T-helper 9 cell (primary cell): ENCODE data around the gene PRSS1.
"Not testable (repeated sequence)": the region's sequence is repeated elsewhere in the genome, so short reads cannot be mapped to it uniquely, and the experiment has no call there.

Experiments used
- DNase-seq: peaks from one replicate; pipeline ENCODE4 v3.0.0-alpha.2; 2020
- total RNA-seq, 2 donors: gene quantifications; one replicate each; lab custom pipeline; 2026; lab: John Stamatoyannopoulos, UW

PRSS1 gene
- total RNA-seq, result 0 reads per million in 2 donors

DNA sequence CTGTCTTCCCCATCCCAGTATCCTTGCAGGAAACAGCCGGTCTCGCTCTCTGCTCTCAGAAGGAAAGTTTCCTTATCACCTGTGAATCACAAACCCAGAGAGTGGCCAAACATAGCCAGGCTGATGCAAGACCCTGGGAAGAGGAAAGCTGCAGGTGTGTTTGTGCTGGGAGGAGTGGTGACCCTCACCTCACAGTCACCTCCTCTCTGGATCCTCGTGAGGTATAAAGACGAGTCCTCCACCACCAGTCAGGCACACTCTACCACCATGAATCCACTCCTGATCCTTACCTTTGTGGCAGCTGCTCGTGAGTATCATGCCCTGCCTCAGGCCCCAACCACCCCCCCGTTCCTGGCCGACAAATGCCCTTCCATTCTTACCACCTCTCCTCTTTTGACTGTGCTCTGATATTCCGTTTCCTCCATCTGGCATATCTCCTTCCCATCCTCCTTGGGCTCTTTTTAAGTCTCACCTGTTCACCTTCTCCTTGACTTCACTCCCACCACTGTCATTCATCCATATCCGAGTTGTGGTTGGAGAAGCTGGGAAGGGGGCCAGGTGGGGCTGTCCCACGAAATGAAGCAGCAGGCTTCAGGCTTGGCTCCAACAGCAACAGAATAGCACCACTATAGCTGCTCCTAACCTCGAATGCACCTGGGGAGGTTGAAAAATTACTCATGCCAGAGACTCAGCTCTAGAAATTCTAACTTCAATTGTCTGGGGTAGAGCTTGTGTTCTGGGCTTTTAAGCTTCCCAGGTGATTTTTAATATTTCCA is at the start of gene PRSS1:
Gene PRSS1 (plus strand): TSS at position 255 of the 776 bp plus-strand sequence. CDS start 13 bp downstream, at position 268.
- DNase-seq, result no peak

DNA sequence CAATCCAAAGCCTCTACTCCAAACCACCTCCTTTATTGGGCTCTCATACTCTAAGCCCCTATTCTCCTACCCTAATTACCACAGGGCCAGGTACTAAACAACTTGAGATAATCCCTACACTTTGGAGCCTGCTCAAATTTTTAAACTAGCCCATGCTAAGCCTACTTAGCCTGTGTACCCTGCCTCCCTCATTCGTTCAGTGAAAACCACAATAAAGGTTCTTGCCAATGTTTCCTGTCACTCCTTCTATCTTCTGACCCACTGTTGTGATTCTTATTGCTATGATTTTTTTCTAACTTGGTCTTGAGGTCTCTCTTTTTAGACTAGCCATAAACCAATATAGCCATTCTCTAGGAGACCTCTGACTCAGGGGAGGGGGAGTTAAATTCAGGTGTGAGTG is 48.3 kb upstream of the PRSS1 start:
- DNase-seq, result not testable (repeated sequence)

DNA sequence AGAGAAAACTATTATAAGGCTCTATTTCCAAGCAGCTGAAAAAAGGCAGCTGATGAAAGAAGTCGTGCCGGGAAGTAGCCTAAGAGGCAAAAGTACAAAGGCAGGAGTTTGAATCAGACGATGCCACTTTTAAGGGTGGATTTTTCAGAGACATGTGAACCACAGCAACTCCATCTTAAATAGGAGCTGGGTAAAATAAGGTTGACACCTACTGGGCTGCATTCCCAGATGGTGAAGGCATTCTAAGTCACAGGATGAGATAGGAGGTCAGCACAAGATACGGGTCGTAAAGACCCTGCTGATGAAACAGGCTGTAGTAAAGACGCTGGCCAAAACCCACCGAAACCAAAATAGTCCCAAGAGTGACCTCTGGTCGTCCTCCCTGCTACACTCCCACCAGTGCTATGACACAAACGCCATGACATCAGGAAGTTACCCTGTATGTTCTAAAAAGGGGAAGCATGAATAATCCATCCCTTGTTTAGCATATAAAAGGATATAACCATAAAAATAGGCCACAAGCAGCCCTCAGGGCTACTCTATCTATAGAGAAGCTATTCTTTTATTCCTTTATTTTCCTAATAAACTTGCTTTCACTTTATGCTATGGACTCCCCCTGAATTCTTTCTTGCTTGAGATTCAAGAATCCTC is 45.5 kb upstream of the PRSS1 start:
- no peak for DNase-seq

DNA sequence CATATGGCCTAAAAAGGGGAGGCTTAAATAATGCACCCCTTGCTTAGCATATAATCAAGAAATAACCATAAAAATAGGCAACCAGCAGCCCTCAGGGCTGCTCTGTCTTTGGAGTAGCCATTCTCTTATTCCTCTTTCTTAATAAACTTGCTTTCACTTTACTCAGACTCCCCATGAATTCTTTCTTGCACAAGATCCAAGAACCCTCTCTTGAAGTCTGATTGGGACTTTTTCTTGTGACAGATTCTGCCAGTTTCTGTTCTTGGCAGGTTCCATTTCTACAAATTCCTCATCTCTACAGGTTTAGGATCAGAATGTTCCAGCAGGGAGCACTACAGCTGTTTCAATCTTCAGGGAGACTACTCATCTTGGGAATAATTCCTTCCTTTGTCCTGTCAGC is 40.5 kb upstream of the PRSS1 start:
- not testable (repeated sequence) for DNase-seq

DNA sequence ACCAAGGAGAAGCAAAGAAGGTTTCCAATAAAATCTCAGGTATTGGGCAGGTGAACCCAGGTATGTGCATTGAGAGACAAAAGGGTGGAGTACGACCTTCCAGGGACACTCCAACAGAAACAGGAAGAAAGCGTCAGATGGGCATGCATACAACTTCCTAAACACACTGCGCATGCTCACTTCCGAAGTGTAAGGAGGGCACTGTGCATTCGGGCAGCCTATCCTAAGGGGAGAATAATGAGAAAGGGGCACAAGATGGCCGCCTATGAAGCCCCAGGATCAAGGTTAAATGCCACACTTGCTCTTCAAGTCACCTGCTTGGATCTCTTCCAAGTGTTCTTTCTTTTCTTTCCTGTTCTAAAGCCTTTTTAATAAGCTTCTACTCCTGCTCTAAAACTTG is 39.4 kb upstream of the PRSS1 start:
- DNase-seq, result no peak

DNA sequence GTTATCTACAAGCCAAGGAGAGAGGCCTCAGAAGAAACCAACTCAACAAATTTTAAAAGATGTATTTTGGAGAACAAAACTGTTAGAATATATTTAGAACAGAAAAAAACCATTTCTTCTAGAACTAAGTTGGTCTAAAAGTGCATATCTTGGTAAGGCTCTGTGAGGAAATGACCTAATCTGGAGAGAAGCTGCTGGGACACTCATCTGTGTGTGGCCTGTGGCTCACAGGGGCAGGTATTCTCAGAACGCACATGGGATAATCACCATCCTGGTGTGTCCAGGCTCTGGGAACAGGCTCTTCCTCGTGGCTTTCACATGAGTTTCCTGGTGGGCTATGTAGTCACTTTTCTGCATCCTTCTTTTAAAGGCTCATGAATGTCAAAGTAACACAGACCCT is 38.1 kb upstream of the PRSS1 start:
- DNase-seq, result no peak

DNA sequence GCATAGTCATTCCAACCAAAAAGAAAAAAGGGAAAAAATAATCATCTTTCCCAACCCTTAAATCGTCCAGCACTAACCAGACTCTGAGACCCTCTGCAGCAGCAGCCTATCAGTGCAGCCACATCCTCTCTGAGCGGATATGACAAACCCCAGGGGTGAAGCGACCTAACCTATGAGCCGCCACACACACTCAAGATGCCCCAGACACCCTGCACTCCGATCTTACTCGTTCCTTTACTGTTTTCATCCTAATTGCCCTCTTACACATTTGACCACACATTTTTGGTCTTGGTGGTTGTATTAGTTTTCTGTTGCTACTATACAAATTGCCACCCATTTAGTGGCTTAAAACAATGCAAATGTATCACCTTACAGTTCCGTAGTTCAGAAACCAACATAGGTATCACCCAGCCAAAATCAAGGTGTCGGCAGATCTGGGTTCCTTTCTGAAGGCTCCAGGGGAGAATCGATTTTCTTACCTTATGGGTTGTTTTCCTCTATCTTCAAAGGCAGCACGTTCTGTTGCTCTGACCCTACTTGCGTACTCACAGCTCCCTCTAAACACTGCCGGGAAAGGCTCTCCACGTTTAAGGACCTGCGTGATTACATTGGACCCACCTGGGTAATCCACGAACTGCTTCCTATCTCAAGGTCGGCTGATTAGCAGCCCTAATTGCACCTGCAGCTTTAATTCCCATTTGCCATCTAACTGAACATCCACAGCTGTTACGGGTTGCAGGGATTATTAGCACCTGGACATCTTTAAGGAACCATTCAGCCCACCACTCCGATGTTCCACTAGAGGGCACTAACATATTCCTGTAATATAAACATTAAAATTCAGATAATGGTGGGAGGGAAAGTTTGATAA is 37.3 kb upstream of the PRSS1 start:
- no peak for DNase-seq

DNA sequence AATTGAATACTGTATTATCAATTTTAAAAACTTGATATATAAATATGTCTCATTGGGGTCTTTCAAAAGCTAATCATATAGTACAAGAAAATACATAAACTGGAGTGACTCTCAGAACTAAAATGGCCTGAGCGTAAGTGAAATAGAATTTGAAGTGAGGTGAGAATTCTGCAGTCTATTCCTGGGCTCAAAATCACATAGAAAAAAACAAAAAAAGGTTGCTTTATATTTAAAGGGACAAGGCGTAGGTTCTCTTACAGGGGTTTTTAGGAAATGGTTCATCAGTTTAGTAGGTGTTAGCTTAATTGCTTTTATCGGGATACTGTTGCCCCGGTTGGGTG is 36.7 kb upstream of the PRSS1 start:
- no peak for DNase-seq

DNA sequence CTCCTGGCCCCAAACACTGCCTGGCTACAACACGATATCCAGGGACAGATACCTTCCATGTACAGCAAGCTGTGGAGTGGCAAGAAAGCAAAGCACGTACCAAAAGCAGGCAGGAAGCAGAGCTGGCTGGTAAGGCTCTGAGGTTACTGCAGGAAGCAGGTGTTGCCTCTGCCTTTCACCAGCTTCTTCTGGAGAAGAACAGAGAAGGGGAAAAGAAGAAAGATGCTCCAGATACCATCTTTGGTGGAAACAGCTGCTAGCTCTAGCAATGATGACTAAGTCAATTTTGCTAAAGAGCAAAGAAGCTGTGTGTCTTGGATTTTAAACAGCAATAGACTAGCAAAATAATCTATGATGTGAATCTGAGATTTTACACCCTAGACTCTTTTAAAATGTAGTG is 34.9 kb upstream of the PRSS1 start:
- DNase-seq, result no peak

DNA sequence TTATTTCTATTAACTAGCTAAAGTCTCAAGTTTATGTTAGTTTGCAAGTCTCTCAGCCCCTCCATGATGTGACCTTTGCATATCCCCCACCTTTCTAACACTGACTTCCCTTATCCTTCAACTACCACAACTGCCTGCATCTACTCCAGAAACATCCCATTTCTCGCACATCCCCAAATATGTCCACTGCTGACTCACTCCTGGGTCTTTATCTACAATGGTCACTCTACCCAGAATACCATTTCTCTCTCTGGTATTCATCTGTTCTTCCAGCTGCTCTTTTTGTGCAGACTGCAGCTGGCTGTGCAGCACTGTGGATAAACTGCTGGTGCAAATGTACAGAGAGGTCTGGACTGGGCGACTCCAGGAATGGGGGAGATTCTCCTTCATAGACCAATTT is 32.7 kb upstream of the PRSS1 start:
- DNase-seq, result no peak

DNA sequence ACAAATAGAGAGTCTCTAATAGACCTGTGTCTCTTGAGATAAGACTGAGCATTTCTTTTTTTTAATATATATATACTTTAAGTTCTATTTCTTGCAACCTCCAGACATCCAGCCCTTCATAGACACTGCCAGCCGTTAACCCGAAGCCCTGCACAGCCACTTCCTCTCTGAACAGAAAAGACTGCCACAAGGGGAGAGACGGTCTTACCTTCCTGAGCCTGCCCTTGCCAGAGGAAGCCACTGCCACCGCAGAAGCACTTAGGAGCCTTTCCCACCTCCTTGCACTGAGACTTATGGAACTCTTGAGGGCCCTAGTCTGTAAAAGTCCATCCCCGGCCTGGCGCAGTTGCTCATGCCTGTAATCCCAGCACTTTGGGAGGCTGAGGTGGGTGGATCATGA is 31.8 kb upstream of the PRSS1 start:
- DNase-seq, result no peak

DNA sequence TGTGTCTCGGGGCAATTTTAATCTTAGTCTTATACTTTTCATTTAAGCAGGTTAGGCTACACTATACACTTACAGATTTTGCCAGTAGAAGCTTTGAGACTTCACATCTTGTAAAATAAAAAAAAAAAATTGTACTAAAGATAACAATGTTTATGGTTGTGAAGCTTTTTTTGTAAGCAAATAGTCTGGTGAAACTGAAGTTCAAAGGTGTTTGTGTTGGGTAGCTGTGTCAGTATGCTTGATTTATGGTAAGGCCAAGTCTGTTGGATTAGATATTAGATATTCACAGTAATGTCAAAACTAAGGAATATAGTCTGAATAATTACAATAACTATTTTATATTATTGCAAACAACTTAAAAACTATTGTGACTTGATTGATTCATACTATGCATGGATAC is 31.0 kb upstream of the PRSS1 start:
- no peak for DNase-seq

DNA sequence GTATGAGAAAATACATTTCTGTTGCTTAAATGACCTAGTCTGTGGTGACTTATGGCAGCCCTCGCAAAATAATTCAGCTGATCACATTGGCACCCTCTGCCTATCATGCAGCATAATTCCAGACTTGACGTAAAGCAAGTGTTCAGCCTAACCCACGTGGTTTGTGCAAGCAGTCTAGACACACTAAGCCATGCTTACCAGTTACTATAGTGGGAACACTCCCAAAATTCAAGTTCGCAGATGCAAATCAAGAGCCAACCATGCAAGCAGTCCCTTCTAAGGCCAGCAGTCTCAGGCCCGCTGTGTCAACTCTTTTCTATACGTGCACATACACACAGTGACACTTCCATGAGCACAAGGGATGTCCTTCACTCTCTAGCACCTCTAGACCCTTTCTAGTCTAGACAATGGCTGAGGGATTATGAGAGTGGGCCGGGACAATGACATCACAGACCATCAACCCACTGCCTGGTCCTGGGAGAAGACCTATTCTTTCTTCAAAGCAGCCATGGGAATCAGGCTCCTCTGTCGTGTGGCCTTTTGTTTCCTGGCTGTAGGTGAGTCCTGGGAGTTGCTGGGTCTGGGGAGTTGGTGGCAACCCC is 29.0 kb upstream of the PRSS1 start:
- no peak for DNase-seq

DNA sequence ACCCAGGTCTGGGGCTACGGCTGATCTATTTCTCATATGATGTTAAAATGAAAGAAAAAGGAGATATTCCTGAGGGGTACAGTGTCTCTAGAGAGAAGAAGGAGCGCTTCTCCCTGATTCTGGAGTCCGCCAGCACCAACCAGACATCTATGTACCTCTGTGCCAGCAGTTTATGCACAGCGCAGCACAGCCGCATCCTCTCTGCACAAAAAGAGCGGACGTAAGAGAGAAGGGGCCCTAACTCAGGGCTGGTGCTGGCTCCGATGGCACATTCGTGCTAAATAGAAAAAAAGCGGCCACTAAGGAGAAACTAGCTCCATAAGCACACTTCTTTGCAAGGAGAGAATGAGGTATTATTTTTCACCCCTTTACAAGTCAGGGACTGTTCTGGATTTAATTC is 28.3 kb upstream of the PRSS1 start:
- no peak for DNase-seq

DNA sequence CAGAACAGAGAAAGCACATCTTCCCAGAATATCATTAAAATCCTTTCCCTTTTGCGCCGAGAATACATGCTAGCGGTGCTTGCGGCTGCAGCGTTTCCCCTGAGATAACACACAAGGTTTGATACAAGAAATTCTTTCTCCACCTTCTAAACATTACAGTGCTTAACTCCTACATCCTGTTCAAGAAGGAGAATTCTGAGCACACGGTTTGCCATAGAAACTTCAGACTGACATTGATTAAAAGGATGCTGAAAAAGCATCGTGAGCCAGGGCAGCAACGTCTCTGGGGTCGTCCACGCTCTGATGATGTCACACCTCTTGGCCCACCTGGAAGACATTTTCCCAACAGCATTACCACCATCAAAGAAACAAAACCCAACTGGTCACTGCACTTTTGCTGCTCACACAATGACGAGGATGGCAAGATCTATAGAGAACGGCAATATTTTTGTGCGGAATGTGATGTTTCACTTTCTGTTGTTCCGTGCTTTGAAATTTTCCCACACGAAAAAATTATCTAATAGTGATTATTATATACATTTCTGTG is 27.0 kb upstream of the PRSS1 start:
- DNase-seq, result no peak

DNA sequence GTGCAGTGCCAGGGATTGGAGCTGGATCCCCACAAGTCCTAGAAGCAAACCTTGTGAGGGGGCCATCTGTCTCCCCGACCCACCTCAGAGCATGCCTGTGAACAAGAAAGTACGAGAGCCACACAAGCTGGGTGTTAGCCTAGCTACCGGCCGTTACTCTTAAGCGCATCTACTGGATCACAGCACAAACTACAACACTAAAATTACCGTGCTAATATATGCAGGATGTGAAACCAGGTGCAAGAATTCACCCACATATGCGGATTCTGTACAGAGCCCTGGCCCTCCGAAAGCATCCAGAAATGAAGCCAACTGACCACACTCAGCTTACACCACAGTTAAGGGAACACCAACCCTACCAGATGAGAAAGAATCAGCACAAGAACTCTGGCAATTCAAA is 16.0 kb upstream of the PRSS1 start:
- no peak for DNase-seq

DNA sequence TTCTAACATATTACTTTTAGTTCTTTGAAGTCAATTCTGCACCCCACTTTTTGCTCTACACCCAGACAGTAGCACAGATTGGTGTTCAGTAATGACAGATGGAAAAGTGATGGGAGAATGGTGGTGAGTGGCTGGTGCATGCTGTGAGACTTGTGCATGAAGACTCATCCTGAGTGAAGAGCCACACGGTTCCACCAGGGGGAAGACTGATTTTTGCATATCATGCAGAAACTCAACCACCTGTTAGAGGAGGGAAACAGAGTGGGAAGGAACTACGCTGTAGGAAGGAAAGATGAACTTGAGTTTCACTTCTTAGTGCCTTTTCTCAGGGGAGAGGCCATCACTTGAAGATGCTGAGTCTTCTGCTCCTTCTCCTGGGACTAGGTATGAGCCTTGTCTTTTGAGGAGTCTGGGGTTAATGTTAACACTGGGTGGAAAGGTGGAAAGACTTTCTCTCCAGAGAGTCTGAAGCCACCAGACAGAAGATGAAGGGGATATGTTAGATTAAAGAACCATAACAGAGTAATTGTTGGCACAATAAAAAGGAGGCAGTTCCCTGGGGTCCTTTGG is 9.3 kb upstream of the PRSS1 start:
- DNase-seq, result no peak

DNA sequence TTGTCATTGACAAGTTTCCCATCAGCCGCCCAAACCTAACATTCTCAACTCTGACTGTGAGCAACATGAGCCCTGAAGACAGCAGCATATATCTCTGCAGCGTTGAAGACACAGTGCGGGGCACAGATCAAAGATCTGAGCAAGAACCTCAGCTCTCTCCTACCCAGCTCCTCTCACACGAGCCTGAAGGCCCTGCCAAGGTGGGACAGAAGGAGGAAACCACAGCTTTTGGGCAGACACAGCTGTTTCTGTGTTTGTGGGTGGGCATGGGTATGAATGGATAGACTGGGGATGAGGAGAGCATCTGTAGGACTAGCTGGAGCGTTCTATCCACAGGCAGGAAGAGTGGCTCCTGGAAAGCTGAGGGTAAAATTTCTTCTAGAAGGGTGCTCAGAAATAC is 8.5 kb upstream of the PRSS1 start:
- no peak for DNase-seq

DNA sequence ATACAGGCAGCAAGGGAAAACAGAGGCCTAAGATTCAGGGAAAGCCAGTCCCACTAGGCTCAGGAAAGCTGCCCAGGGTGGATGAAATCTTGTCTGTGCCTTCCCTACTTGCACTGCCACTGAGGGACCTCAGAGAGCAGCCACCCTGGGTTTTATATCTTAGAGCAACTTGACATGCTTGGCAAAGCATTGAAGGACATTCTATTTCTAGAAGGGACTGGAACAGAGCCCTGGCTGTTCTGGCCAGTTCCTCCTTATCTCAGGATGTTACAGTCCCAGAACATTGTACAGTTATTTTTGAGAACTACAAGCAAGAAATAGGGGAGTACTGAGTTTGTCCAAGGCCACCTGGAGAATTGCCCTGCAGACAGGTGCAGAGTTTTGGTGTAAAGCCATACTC is 7.3 kb upstream of the PRSS1 start:
- not testable (repeated sequence) for DNase-seq

DNA sequence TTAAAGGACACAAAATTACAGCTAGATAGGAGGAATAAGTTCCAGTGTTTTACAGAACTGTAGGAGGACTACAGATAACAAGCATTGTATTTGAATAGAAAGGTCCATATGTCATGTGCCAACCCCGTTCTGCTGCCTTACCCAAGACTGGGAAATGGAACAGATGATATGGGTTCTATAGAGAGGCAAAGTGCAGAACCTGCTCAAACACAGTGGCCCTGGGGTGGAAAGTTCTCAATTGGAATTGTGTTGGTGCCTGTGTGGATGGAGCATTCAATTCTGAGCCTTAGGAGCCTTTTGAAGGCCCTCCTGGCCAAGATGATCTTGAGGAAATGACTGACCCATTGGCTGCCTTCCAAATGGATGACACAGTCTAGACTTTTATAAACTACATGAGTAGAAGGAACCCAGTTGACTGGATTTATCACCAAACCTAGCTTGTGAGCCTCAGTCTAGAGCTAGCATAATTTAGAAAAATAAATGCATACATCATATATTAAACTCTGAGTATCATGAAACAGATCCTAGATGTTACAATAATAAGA is 4.1 kb upstream of the PRSS1 start:
- no peak for DNase-seq

DNA sequence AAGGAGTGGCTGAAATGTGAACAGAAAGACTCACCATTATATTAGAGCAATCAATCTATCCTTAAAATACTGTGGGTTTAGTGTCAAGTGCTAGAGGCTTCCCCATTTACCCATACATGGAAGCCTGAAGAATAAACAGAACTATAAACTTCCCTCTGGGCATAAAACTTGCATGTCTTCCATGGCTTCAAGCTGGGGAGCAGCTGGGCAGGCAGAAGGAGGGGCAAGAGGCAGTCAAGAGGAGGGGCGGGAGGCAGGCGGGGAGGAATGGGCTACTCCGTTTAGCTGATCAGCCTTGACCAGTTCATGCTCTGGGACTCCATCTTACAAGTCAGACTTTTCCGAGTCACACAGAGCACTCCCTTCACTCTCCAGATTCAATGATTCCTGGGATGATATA is 3.5 kb upstream of the PRSS1 start:
- DNase-seq, result no peak

DNA sequence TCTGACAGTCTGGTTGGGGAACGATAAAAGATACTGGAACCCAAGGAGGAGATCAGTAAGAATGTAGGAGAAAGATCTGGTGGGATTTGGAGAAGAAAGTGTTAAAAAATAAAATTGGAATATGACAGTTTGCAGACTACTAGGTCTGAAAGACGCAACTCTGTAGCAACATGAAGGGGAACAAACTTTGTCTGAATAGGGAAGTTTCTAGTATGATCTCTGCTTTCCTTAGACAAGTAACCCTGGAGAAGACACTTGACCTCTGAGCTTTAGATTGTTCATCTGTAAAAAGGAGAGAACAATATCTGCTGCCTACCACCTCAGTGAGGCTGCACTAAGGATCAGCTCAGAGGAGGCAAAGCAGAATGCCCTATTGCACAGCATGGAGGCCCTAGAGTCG is 3.0 kb upstream of the PRSS1 start:
- DNase-seq, result no peak
